PC-3 (cell line): ENCODE results near the gene PELI1. TPM values are rescaled to one million over a fixed set of nuclear protein-coding genes. Genes with fewer than 3 reads are reported as not detected.

Experiments
- ATAC-seq: fragments of 200-7000 bp; cut with Tn5 transposase; 2 replicates; pipeline ENCODE4 v1.9.1; 2020; ENCODE audit warnings: mild to moderate bottlenecking, moderate library complexity
- BruUV-seq: library from RNA; stranded (reverse); fragments of 400-500 nt; replicated peaks from 2 replicates; lab custom pipeline; 2021; lab: Mats Ljungman, UMichigan
- CTCF ChIA-PET: fragments of 300-600 bp; sonication (Branson Sonifier 250); formaldehyde crosslinking; loops from one replicate; lab custom pipeline; 2022; ENCODE audit warnings: antibody characterized with exemption; lab: Charles Lee
- POLR2A ChIA-PET: fragments of 300-600 bp; sonication (Branson Sonifier 250); formaldehyde crosslinking; loops from one replicate; lab custom pipeline; 2022; ENCODE audit warnings: antibody characterized with exemption; ENCODE audit not compliant: unreplicated experiment; lab: Charles Lee
- DNase-seq: peaks from one replicate; pipeline ENCODE4 v3.0.0-alpha.2; 2015
- H2AFZ ChIP-seq: fragments of 300-600 bp; sonication (generic); 2 replicates; pipeline ENCODE4 v1.6.0; 2016; ENCODE audit warnings: antibody characterized with exemption, low read length
- H3F3A ChIP-seq: fragments of 300-600 bp; sonication (generic); one replicate; pipeline ENCODE4 v1.6.0; 2017; ENCODE audit warnings: antibody characterized with exemption, low read length, control low read depth, mild to moderate bottlenecking; ENCODE audit not compliant: unreplicated experiment
- H3K27ac ChIP-seq: fragments of 300-600 bp; sonication (generic); 2 replicates; pipeline ENCODE4 v1.5.1; 2016; ENCODE audit warnings: mild to moderate bottlenecking, low read length
- H3K27me3 ChIP-seq: fragments of 300-600 bp; sonication (generic); 2 replicates; pipeline ENCODE4 v1.6.1; 2016; ENCODE audit warnings: low read length, mixed read lengths
- H3K36me3 ChIP-seq: fragments of 300-600 bp; sonication (generic); 2 replicates; pipeline ENCODE4 v1.6.1; 2016; ENCODE audit warnings: low read depth, mixed run types, low read length, mixed read lengths
- H3K4me1 ChIP-seq: fragments of 300-600 bp; sonication (generic); 2 replicates; pipeline ENCODE4 v1.5.1; 2016; ENCODE audit warnings: low read length; ENCODE audit not compliant: insufficient read depth
- H3K4me2 ChIP-seq: fragments of 300-600 bp; sonication (generic); 2 replicates; pipeline ENCODE4 v1.6.0; 2016; ENCODE audit warnings: low read length
- H3K4me3 ChIP-seq: fragments of 300-600 bp; sonication (generic); 2 replicates; pipeline ENCODE4 v1.5.1; 2016; ENCODE audit warnings: mild to moderate bottlenecking, low read length, mixed read lengths
- H3K79me2 ChIP-seq: fragments of 300-600 bp; sonication (generic); 2 replicates; pipeline ENCODE4 v1.6.1; 2017; ENCODE audit warnings: low read length, mixed read lengths
- H3K9ac ChIP-seq: fragments of 300-600 bp; sonication (generic); 2 replicates; pipeline ENCODE4 v1.6.0; 2016; ENCODE audit warnings: mild to moderate bottlenecking, low read length
- H3K9me2 ChIP-seq: fragments of 300-600 bp; sonication (generic); replicated peaks from 2 replicates; pipeline ENCODE4 v1.6.1; 2016; ENCODE audit warnings: mixed run types, low read length, mixed read lengths
- H3K9me3 ChIP-seq: fragments of 300-600 bp; sonication (generic); 2 replicates; pipeline ENCODE4 v1.6.1; 2016; ENCODE audit warnings: low read length, mixed read lengths
- H4K20me1 ChIP-seq: fragments of 300-600 bp; sonication (generic); 2 replicates; pipeline ENCODE4 v1.6.1; 2016; ENCODE audit warnings: low read length, mixed read lengths
- CTCF ChIP-seq: fragments of 300-600 bp; sonication (generic); conservative IDR thresholded peaks from 2 replicates; pipeline ENCODE4 v1.5.1; 2017; ENCODE audit warnings: antibody characterized with exemption, low read depth, mild to moderate bottlenecking, low read length
- EZH2 ChIP-seq: fragments of 300-600 bp; sonication (generic); IDR thresholded peaks from one replicate; pipeline ENCODE4 v1.6.1; 2017; ENCODE audit warnings: antibody characterized with exemption, mild to moderate bottlenecking, low read length; ENCODE audit not compliant: unreplicated experiment
- EZH2phosphoT487 ChIP-seq: fragments of 300-600 bp; sonication (generic); IDR thresholded peaks from 2 replicates; pipeline ENCODE4 v1.6.1; 2018; ENCODE audit warnings: mild to moderate bottlenecking, antibody characterized with exemption, low read length, borderline replicate concordance
- intact Hi-C: fragments of 100-400 bp; cut with micrococcal nuclease; formaldehyde crosslinking; loops from 2 replicates; pipeline ENCODE4 v1.9.0; 2023
- total RNA-seq: library from RNA; depleted of rRNA; stranded (reverse); fragments of >200 nt; gene quantifications from 2 replicates; pipeline ENCODE4 v1.2.3, GENCODE V29; 2014

PELI1 gene
- total RNA-seq, 1 experiment from 2014 or later, result 5.6 TPM

GRCh38 chr2:64056021-64056420, 88.2 kb downstream of the PELI1 start:
- H3K4me2 ChIP-seq, result no peak overlapping the region
- no peaks in the 10 kb centered on the region for H3K36me3 ChIP-seq
- BruUV-seq, result no TSS peak
- H3K9me2 ChIP-seq, result no peaks in the 10 kb centered on the region
- no peaks in the 10 kb centered on the region for H3K27me3 ChIP-seq
- no peak overlapping the region for H3K4me3 ChIP-seq
- H3K9ac ChIP-seq, result no peak overlapping the region
- H3K27ac ChIP-seq, result no peak overlapping the region
- TF ChIP-seq EZH2phosphoT487 (no peak), CTCF (no peak), EZH2 (no peak)
- no peaks in the 10 kb centered on the region for H3K9me3 ChIP-seq
- no peaks in the 10 kb centered on the region; the same call in 1 of the 2 replicates for H3K4me1 ChIP-seq
- CTCF ChIA-PET, result no interaction called here
- H3F3A ChIP-seq, result no peaks in the 10 kb centered on the region
- POLR2A ChIA-PET, result no interaction called here
- intact Hi-C loops, result no loop called here
- ATAC-seq (no peak), DNase-seq (no peak)
- no peak overlapping the region for H2AFZ ChIP-seq
- no peaks in the 10 kb centered on the region for H4K20me1 ChIP-seq
- H3K79me2 ChIP-seq, result no peaks in the 10 kb centered on the region

DNA sequence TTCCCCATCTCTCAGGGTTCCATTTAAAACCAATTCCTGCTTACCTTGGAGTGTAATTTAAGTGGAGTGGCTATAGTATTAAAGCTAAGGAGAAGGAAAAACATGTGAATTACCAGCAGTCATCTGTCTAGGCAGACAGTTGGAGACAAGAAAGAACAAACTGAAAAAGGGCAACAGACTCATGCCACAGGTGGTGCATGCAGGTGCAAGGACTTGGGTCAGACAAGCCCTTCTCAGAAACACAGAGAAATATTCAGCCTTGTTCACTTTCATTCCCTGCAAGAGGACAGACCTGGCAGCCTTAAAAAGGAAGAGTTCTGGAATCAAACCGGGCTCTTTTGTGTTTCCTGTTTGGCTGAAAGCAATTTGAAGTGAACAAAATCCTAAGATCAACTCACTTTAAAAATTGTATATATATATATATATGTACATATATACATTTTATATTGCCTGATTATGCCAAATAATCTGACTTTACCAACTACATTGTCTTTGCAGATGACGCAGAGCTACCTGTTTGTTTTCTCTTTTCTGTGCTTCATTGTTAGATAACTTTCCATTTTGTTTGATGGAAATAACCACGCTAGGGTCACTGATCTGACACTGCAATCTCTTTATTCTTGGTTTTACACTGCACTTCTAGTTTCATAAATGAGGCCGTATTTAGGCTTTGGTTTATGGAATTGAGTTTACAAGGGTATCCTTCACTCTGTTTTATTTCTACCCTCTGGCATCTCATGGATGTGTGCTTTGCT, 89.9 kb downstream of the PELI1 start:
- no peak for ATAC-seq
- Histone ChIP-seq H3K4me2 (no peak overlapping the region), H3K27ac (no peak overlapping the region), H3K4me1 (peaks cover 4% of the 10 kb centered on the region; the same call in 1 of the 2 replicates), H4K20me1 (no peaks in the 10 kb centered on the region), H3K36me3 (no peaks in the 10 kb centered on the region), H3K27me3 (no peaks in the 10 kb centered on the region), H3K9me3 (no peaks in the 10 kb centered on the region), H3K9me2 (no peaks in the 10 kb centered on the region), H3K4me3 (no peak overlapping the region), H3K79me2 (no peaks in the 10 kb centered on the region), H3K9ac (no peak overlapping the region), H2AFZ (no peak overlapping the region), H3F3A (no peaks in the 10 kb centered on the region)
- TF ChIP-seq EZH2 (no peak), CTCF (no peak), EZH2phosphoT487 (no peak)
- BruUV-seq, result no TSS peak
- ChIA-PET POLR2A (interaction anchor here (0.6 kb wide), 1 partner anchor 29 kb away, joined by 3 read pairs; no protein-coding TSS in a partner anchor), CTCF (interaction anchor here (0.6 kb wide), 1 partner anchor 105 kb away, joined by 6 read pairs; no protein-coding TSS in a partner anchor)
- intact Hi-C loops, result no loop called here
- DNase-seq, result no peak
